K562 (cell line): Measurements from ENCODE around the gene VGLL4. TPM values are rescaled to one million over a fixed set of nuclear protein-coding genes. Genes with fewer than 3 reads are reported as not detected.

ENCODE experiments used
- BRD4 ChIP-seq: fragments of 200-600 bp; sonication (generic); IDR thresholded peaks from 2 replicates; pipeline ENCODE4 v1.6.1; 2017; ENCODE audit warnings: inconsistent platforms
- CBFA2T2 ChIP-seq: fragments of 450-650 bp; conservative IDR thresholded peaks from 2 replicates; pipeline ENCODE4 v1.6.1; 2017; ENCODE audit warnings: mild to moderate bottlenecking
- CREB1 ChIP-seq, 2 experiments: sonication (generic) in 1 of 2; formaldehyde crosslinking in 1 of 2; IDR thresholded peaks; 2 replicates each; pipeline versions ENCODE4 v1.6.1 to v1.8.0; 2012 to 2022; ENCODE audit warnings: inconsistent platforms in 1 of 2, mild to moderate bottlenecking in 1 of 2, missing genetic modification reagents in 1 of 2, moderate library complexity in 1 of 2
- E2F6 ChIP-seq, 2 experiments: IDR thresholded peaks; 2 replicates each; pipeline ENCODE4 v1.6.1; 2011; ENCODE audit warnings: borderline replicate concordance in 1 of 2, control low read depth in 1 of 2, low read depth in 1 of 2, low read length in 1 of 2, mild to moderate bottlenecking in 1 of 2, mixed read lengths in 1 of 2, moderate library complexity in 1 of 2; ENCODE audit not compliant: insufficient read depth in 1 of 2, insufficient read length in 1 of 2, poor library complexity in 1 of 2, severe bottlenecking in 1 of 2; ENCODE audit errors: extremely low read depth in 1 of 2
- ESRRB ChIP-seq: fragments of 250-450 bp; sonication (Bioruptor Pico); IDR thresholded peaks from 2 replicates; pipeline ENCODE4 v1.5.0; 2020; ENCODE audit warnings: mild to moderate bottlenecking, moderate library complexity, borderline replicate concordance
- GTF2E2 ChIP-seq: fragments of 200-800 bp; sonication (Bioruptor generic); IDR thresholded peaks from 2 replicates; pipeline ENCODE4 v1.6.1; 2016; ENCODE audit warnings: missing genetic modification characterization, missing compliant biosample characterization
- ILK ChIP-seq: fragments of 450-650 bp; IDR thresholded peaks from 2 replicates; pipeline ENCODE4 v1.6.1; 2016; ENCODE audit warnings: missing genetic modification characterization, low read depth, mild to moderate bottlenecking, missing compliant biosample characterization, moderate library complexity, borderline replicate concordance
- NFIX ChIP-seq: fragments of 250-450 bp; sonication (Bioruptor Pico); IDR thresholded peaks from 2 replicates; pipeline ENCODE4 v1.4.0; 2020; ENCODE audit warnings: low read depth, mild to moderate bottlenecking, moderate library complexity
- PREB ChIP-seq: sonication (generic); formaldehyde crosslinking; IDR thresholded peaks from 2 replicates; pipeline ENCODE4 v1.8.1; 2023; ENCODE audit warnings: mild to moderate bottlenecking, missing genetic modification reagents
- RAD51 ChIP-seq: fragments of 450-650 bp; IDR thresholded peaks from 2 replicates; pipeline ENCODE4 v1.7.1; 2016; ENCODE audit warnings: low read depth, mild to moderate bottlenecking, borderline replicate concordance
- USF2 ChIP-seq: sonication (generic); formaldehyde crosslinking; IDR thresholded peaks from 2 replicates; pipeline ENCODE4 v1.5.0; 2020; ENCODE audit warnings: missing genetic modification reagents
- ZFP1 ChIP-seq: fragments of 450-650 bp; formaldehyde crosslinking; IDR thresholded peaks from 2 replicates; pipeline ENCODE4 v1.4.0; 2020; ENCODE audit warnings: mild to moderate bottlenecking, mixed read lengths
- ZNF695 ChIP-seq: fragments of 450-650 bp; formaldehyde crosslinking; IDR thresholded peaks from 2 replicates; pipeline ENCODE4 v1.4.0; 2020; ENCODE audit warnings: mild to moderate bottlenecking, moderate library complexity
- polyA plus RNA-seq, 8 experiments: library from polyadenylated mRNA; depleted of rRNA in 4 of 8; stranded (reverse) in 5 of 8; unstranded in 3 of 8; fragments of >200 nt; fragmentation: Nextera tagmentation in 2 of 8; fragmentation: Illumina TruSeq in 1 of 8; extraction: Ambion mirVana in 2 of 8; extraction: Trizol in 1 of 8; gene quantifications; 2 replicates each; pipeline versions ENCODE4 v1.2.1 to v1.2.3, GENCODE V29; 2011 to 2014; ENCODE audit warnings: inconsistent platforms in 1 of 8, missing spikeins in 1 of 8
- total RNA-seq, 7 experiments: library from RNA; depleted of rRNA in 6 of 7; stranded (reverse); fragments of >200 nt in 6 of 7; fragmentation: Illumina TruSeq in 2 of 7; extraction: Trizol in 2 of 7; gene quantifications; 2 replicates each; pipeline versions ENCODE4 v1.2.1 to v1.2.3, GENCODE V29; 2011 to 2021; ENCODE audit warnings: low replicate concordance in 1 of 7
- TF ChIP-seq, protein P1 (sequence below): fragments of 450-650 bp; IDR thresholded peaks from 2 replicates; pipeline ENCODE4 v1.6.1; 2016; ENCODE audit warnings: antibody characterized with exemption
- TF ChIP-seq, protein P2 (sequence below): fragments of 250-450 bp; sonication (Bioruptor Pico); IDR thresholded peaks from 2 replicates; pipeline ENCODE4 v1.5.0; 2020; ENCODE audit warnings: mild to moderate bottlenecking, borderline replicate concordance
- TF ChIP-seq, protein P3 (sequence below): sonication (generic); formaldehyde crosslinking; IDR thresholded peaks from 2 replicates; pipeline ENCODE4 v1.9.0; 2022; ENCODE audit warnings: mild to moderate bottlenecking, missing genetic modification reagents
- TF ChIP-seq, protein P4 (sequence below): fragments of 450-650 bp; IDR thresholded peaks from 2 replicates; pipeline ENCODE4 v1.6.1; 2016; ENCODE audit warnings: mild to moderate bottlenecking

VGLL4 gene
- total and polyA plus RNA-seq, 9 of the 15 experiments (the other 6 are each of a cell fraction or from before 2014, with no cell fraction given) = 0.27 to 10.9 (median 8.6) TPM

GRCh38 chr3:11507719-11508118 is 136.0 kb downstream of the VGLL4 start (continued):
- TF ChIP-seq CREB1 (IDR thresholded peaks at IDR 0.05) (no peak), CREB1 (CRISPR knock-in tag; IDR thresholded peaks at IDR 0.05) (no peak), BRD4 (no peak), ESRRB (CRISPR knock-in tag) (no peak), RAD51 (peak; percentile 69), ILK (no peak), PREB (CRISPR knock-in tag) (no peak), E2F6 (IDR thresholded peaks at IDR 0.05; ENCODE audit: borderline replicate concordance in 1 of 2, extremely low read depth in 1 of 2, insufficient read depth in 1 of 2, insufficient read length in 1 of 2, low read depth in 1 of 2, low read length in 1 of 2, poor library complexity in 1 of 2, severe bottlenecking in 1 of 2) (no peak), GTF2E2 (no peak), ZFP1 (CRISPR knock-in tag) (no peak), ZNF695 (no peak), CBFA2T2 (peak; percentile 38), NFIX (CRISPR knock-in tag) (no peak), USF2 (CRISPR knock-in tag) (peak; percentile 91)
- TF ChIP-seq, protein P1, sequence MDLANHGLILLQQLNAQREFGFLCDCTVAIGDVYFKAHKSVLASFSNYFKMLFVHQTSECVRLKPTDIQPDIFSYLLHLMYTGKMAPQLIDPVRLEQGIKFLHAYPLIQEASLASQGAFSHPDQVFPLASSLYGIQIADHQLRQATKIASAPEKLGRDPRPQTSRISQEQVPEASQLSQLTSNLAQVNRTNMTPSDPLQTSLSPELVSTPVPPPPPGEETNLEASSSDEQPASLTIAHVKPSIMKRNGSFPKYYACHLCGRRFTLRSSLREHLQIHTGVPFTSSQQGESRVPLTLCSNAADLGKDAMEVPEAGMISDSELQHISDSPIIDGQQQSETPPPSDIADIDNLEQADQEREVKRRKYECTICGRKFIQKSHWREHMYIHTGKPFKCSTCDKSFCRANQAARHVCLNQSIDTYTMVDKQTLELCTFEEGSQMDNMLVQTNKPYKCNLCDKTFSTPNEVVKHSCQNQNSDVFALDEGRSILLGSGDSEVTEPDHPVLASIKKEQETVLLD = no peak
- TF ChIP-seq, protein P2, sequence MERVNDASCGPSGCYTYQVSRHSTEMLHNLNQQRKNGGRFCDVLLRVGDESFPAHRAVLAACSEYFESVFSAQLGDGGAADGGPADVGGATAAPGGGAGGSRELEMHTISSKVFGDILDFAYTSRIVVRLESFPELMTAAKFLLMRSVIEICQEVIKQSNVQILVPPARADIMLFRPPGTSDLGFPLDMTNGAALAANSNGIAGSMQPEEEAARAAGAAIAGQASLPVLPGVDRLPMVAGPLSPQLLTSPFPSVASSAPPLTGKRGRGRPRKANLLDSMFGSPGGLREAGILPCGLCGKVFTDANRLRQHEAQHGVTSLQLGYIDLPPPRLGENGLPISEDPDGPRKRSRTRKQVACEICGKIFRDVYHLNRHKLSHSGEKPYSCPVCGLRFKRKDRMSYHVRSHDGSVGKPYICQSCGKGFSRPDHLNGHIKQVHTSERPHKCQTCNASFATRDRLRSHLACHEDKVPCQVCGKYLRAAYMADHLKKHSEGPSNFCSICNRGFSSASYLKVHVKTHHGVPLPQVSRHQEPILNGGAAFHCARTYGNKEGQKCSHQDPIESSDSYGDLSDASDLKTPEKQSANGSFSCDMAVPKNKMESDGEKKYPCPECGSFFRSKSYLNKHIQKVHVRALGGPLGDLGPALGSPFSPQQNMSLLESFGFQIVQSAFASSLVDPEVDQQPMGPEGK (CRISPR knock-in tag) = no peak
- TF ChIP-seq, protein P3, sequence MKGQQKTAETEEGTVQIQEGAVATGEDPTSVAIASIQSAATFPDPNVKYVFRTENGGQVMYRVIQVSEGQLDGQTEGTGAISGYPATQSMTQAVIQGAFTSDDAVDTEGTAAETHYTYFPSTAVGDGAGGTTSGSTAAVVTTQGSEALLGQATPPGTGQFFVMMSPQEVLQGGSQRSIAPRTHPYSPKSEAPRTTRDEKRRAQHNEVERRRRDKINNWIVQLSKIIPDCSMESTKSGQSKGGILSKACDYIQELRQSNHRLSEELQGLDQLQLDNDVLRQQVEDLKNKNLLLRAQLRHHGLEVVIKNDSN (CRISPR knock-in tag) = peak; percentile 85
- TF ChIP-seq, protein P4, sequence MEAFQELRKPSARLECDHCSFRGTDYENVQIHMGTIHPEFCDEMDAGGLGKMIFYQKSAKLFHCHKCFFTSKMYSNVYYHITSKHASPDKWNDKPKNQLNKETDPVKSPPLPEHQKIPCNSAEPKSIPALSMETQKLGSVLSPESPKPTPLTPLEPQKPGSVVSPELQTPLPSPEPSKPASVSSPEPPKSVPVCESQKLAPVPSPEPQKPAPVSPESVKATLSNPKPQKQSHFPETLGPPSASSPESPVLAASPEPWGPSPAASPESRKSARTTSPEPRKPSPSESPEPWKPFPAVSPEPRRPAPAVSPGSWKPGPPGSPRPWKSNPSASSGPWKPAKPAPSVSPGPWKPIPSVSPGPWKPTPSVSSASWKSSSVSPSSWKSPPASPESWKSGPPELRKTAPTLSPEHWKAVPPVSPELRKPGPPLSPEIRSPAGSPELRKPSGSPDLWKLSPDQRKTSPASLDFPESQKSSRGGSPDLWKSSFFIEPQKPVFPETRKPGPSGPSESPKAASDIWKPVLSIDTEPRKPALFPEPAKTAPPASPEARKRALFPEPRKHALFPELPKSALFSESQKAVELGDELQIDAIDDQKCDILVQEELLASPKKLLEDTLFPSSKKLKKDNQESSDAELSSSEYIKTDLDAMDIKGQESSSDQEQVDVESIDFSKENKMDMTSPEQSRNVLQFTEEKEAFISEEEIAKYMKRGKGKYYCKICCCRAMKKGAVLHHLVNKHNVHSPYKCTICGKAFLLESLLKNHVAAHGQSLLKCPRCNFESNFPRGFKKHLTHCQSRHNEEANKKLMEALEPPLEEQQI = peak; percentile 53; the same call in 1 of the 2 replicates
